ENCODE data around the gene HSPG2. TPM values are rescaled to one million over a fixed set of nuclear protein-coding genes. Genes with fewer than 3 reads are reported as not detected.

Gene HSPG2
- total and polyA plus RNA-seq, 9 of the 15 experiments (the other 6 are each of a cell fraction or from before 2014, with no cell fraction given), result 0.14 to 160 (median 15.7) TPM

- no peak overlapping the region for H2AFZ ChIP-seq (ENCODE audit: low read depth, low read length)
- H3K79me2 ChIP-seq (ENCODE audit: control insufficient read depth, insufficient read depth, low read length), result no peaks in the 10 kb centered on the region
- peak overlapping the region in 1 of 2 experiments; percentile 64; a peak in 1 of 4 replicates for H3K9ac ChIP-seq (ENCODE audit: insufficient read depth in 1 of 2, low read depth in 2 of 2, low read length in 2 of 2)
- intact Hi-C loops (cut with micrococcal nuclease), result no loop called here
- H3K27ac ChIP-seq (ENCODE audit: extremely low read depth, low read depth, low read length), result no peak overlapping the region
- FAIRE-seq (no peak), DNase-seq (ENCODE audit: extremely low read depth in 1 of 4, low spot score in 3 of 4) (no peak), ATAC-seq (no peak)
- H3K4me2 ChIP-seq (ENCODE audit: insufficient read depth, low read length), result no peak overlapping the region
- POLR2A ChIA-PET, result interaction anchor here (0.8 to 2.1 kb wide), 2 partner anchors 11 to 41 kb away, joined by 3 to 6 read pairs; partner anchors contain the start of gene USP48
- H3K4me3 ChIP-seq, result no peak overlapping the region
- H3K9me3 ChIP-seq (replicated peaks; ENCODE audit: control insufficient read depth, insufficient read depth, low read depth, low read length), result no peaks in the 10 kb centered on the region
- H3K27me3 ChIP-seq (ENCODE audit: control insufficient read depth in 2 of 2, insufficient read depth in 2 of 2, low read length in 2 of 2), result no peaks in the 10 kb centered on the region
- CTCF ChIA-PET (ENCODE audit: low intra/inter-chr PET ratio), result no interaction called here
- no peaks in the 10 kb centered on the region for H4K20me1 ChIP-seq (replicated peaks; ENCODE audit: control insufficient read depth, insufficient read depth, low read length)
- H3K4me1 ChIP-seq (replicated peaks in 1 of 2; ENCODE audit: control insufficient read depth in 2 of 2, insufficient read depth in 2 of 2, low read length in 2 of 2), result peaks cover 10 to 44% of the 10 kb centered on the region in 2 experiments
- WGBS (ENCODE audit: insufficient coverage, low coverage, missing lambda C conversion rate), result 78% methylated on average over 40 of the region's 44 CpGs
- BruUV-seq (replicated peaks), result no TSS peak
- peaks cover 3% of the 10 kb centered on the region for H3K9me1 ChIP-seq (ENCODE audit: control insufficient read depth, insufficient read depth, low read length)
- in situ Hi-C loops (cut with MboI), result no loop called here
- TF ChIP-seq BMI1 (IDR thresholded peaks at IDR 0.05; ENCODE audit: low read length), result no peak
- TF ChIP-seq POLR2G (IDR thresholded peaks at IDR 0.05; ENCODE audit: low read depth, low read length), result 0 out of 2 replicates have a peak, but pooled peaks have one; percentile 38
- H3K36me3 ChIP-seq (ENCODE audit: control insufficient read depth, insufficient read depth, low read length), result peaks cover 52% of the 10 kb centered on the region; the same call in 2 of the 3 replicates
These were observed 113.7 kb downstream of the HSPG2 start for GRCh38 chr1:21823206-21823979.

- no TSS peak for BruUV-seq (replicated peaks)
- H4K20me1 ChIP-seq (replicated peaks; ENCODE audit: control insufficient read depth, insufficient read depth, low read length), result no peaks in the 10 kb centered on the region
- H3K27me3 ChIP-seq (ENCODE audit: control insufficient read depth in 2 of 2, insufficient read depth in 2 of 2, low read length in 2 of 2), result no peaks in the 10 kb centered on the region
- DNase-seq (ENCODE audit: extremely low read depth in 1 of 4, low spot score in 3 of 4) (peak; percentile 85 to 96 (median 94)), ATAC-seq (peak; percentile 95), FAIRE-seq (peak; percentile 75)
- CTCF ChIA-PET (ENCODE audit: low intra/inter-chr PET ratio), result no interaction called here
- H3K4me3 ChIP-seq, result no peak overlapping the region
- peaks cover 13 to 41% of the 10 kb centered on the region in 2 experiments for H3K4me1 ChIP-seq (replicated peaks in 1 of 2; ENCODE audit: control insufficient read depth in 2 of 2, insufficient read depth in 2 of 2, low read length in 2 of 2)
- no peaks in the 10 kb centered on the region for H3K79me2 ChIP-seq (ENCODE audit: control insufficient read depth, insufficient read depth, low read length)
- peak overlapping the region; percentile 43; the same call in 1 of the 2 replicates for H3K4me2 ChIP-seq (ENCODE audit: insufficient read depth, low read length)
- peaks cover 42% of the 10 kb centered on the region; the same call in 2 of the 3 replicates for H3K36me3 ChIP-seq (ENCODE audit: control insufficient read depth, insufficient read depth, low read length)
- WGBS (ENCODE audit: insufficient coverage, low coverage, missing lambda C conversion rate), result 8% methylated on average over 9 of the region's 9 CpGs
- peaks cover 3% of the 10 kb centered on the region for H3K9me1 ChIP-seq (ENCODE audit: control insufficient read depth, insufficient read depth, low read length)
- in situ Hi-C loops (cut with MboI) (no loop called here), intact Hi-C loops (cut with micrococcal nuclease) (no loop called here)
- TF ChIP-seq ZNF263 (CRISPR knock-in tag; IDR thresholded peaks at IDR 0.05; ENCODE audit: borderline replicate concordance) (no peak), ZBTB7A (IDR thresholded peaks at IDR 0.05; ENCODE audit: borderline replicate concordance, control insufficient read depth, low read depth, low read length) (peak; percentile 31; the same call in 1 of the 2 replicates)
- TF ChIP-seq, protein P1, sequence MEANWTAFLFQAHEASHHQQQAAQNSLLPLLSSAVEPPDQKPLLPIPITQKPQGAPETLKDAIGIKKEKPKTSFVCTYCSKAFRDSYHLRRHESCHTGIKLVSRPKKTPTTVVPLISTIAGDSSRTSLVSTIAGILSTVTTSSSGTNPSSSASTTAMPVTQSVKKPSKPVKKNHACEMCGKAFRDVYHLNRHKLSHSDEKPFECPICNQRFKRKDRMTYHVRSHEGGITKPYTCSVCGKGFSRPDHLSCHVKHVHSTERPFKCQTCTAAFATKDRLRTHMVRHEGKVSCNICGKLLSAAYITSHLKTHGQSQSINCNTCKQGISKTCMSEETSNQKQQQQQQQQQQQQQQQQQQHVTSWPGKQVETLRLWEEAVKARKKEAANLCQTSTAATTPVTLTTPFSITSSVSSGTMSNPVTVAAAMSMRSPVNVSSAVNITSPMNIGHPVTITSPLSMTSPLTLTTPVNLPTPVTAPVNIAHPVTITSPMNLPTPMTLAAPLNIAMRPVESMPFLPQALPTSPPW (CRISPR knock-in tag; IDR thresholded peaks at IDR 0.05), result peak; percentile 15; the same call in 1 of the 2 replicates
- H2AFZ ChIP-seq (ENCODE audit: low read depth, low read length), result no peak overlapping the region
- H3K9ac ChIP-seq (ENCODE audit: insufficient read depth in 1 of 2, low read depth in 2 of 2, low read length in 2 of 2), result peak overlapping the region in 1 of 2 experiments; percentile 59; a peak in 2 of 4 replicates
- H3K9me3 ChIP-seq (replicated peaks; ENCODE audit: control insufficient read depth, insufficient read depth, low read depth, low read length), result no peaks in the 10 kb centered on the region
- peak overlapping the region; percentile 32; the same call in 2 of the 3 replicates for H3K27ac ChIP-seq (ENCODE audit: extremely low read depth, low read depth, low read length)
- POLR2A ChIA-PET, result interaction anchor here (0.9 to 2.1 kb wide), 2 partner anchors 27 to 40 kb away, joined by 3 to 6 read pairs; partner anchors contain the start of gene USP48
These were observed 114.8 kb downstream of the HSPG2 start for GRCh38 chr1:21822349-21822748.
